Stomach (tissue), 4 donors: Measurements from ENCODE around the gene JUNB.

ENCODE experiments used
- EP300 ChIP-seq: sonication (generic); formaldehyde crosslinking; IDR thresholded peaks from one replicate; pipeline ENCODE4 v1.6.1; 2017; ENCODE audit warnings: antibody characterized with exemption
- TF ChIP-seq, protein P1 (sequence below), 7 experiments: fragments of 450-650 bp in 4 of 7; fragments of 200-600 bp in 3 of 7; sonication (generic) in 3 of 7; IDR thresholded peaks; one replicate each; pipeline ENCODE4 v1.5.1; 2016 to 2019; ENCODE audit warnings: antibody characterized with exemption in 7 of 7, control low read depth in 2 of 7, mild to moderate bottlenecking in 1 of 7

GRCh38 chr19:12786141-12786870, 5.0 kb upstream of the JUNB start:
- TF ChIP-seq, protein P1, sequence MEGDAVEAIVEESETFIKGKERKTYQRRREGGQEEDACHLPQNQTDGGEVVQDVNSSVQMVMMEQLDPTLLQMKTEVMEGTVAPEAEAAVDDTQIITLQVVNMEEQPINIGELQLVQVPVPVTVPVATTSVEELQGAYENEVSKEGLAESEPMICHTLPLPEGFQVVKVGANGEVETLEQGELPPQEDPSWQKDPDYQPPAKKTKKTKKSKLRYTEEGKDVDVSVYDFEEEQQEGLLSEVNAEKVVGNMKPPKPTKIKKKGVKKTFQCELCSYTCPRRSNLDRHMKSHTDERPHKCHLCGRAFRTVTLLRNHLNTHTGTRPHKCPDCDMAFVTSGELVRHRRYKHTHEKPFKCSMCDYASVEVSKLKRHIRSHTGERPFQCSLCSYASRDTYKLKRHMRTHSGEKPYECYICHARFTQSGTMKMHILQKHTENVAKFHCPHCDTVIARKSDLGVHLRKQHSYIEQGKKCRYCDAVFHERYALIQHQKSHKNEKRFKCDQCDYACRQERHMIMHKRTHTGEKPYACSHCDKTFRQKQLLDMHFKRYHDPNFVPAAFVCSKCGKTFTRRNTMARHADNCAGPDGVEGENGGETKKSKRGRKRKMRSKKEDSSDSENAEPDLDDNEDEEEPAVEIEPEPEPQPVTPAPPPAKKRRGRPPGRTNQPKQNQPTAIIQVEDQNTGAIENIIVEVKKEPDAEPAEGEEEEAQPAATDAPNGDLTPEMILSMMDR (IDR thresholded peaks at IDR 0.05) = no peak
- TF ChIP-seq EP300 = no peak
